HepG2 (cell line): ENCODE data around the gene CYP2A6. TPM values are rescaled to one million over a fixed set of nuclear protein-coding genes. Genes with fewer than 3 reads are reported as not detected.

Experiments
- AHR ChIP-seq: IDR thresholded peaks from 2 replicates; pipeline ENCODE4 v1.6.1; 2018; ENCODE audit warnings: missing genetic modification reagents, missing compliant biosample characterization
- BRF2 ChIP-seq: sonication (generic); formaldehyde crosslinking; IDR thresholded peaks from 2 replicates; pipeline ENCODE4 v1.8.1; 2022; ENCODE audit warnings: mild to moderate bottlenecking, missing genetic modification reagents
- CREB1 ChIP-seq, 2 experiments: fragments of 450-650 bp in 1 of 2; IDR thresholded peaks; 2 replicates each; pipeline ENCODE4 v1.6.1; 2016 to 2017; ENCODE audit warnings: control low read depth in 1 of 2, mild to moderate bottlenecking in 1 of 2, missing compliant biosample characterization in 1 of 2, missing genetic modification characterization in 1 of 2
- ELF3 ChIP-seq: IDR thresholded peaks from 2 replicates; pipeline ENCODE4 v1.6.1; 2016; ENCODE audit warnings: missing genetic modification reagents, missing compliant biosample characterization
- HNRNPL ChIP-seq: fragments of 200-400 bp; formaldehyde crosslinking; IDR thresholded peaks from 2 replicates; pipeline ENCODE4 v1.6.1; 2017; ENCODE audit warnings: mild to moderate bottlenecking, low read depth, low read length
- KLF12 ChIP-seq: sonication (generic); formaldehyde crosslinking; IDR thresholded peaks from 2 replicates; pipeline ENCODE4 v1.4.0; 2020; ENCODE audit warnings: missing genetic modification reagents, borderline replicate concordance
- NCOA5 ChIP-seq: sonication (generic); formaldehyde crosslinking; IDR thresholded peaks from 2 replicates; pipeline ENCODE4 v1.4.0; 2020; ENCODE audit warnings: missing genetic modification reagents
- RFX1 ChIP-seq: fragments of 450-650 bp; IDR thresholded peaks from 2 replicates; pipeline ENCODE4 v1.6.1; 2017
- SMARCC2 ChIP-seq: fragments of 450-650 bp; IDR thresholded peaks from 2 replicates; pipeline ENCODE4 v1.6.1; 2017; ENCODE audit warnings: antibody characterized with exemption, mild to moderate bottlenecking
- TIGD3 ChIP-seq: sonication (generic); formaldehyde crosslinking; IDR thresholded peaks from 2 replicates; pipeline ENCODE4 v1.5.1; 2020; ENCODE audit warnings: mild to moderate bottlenecking, missing genetic modification reagents, borderline replicate concordance
- TSC22D2 ChIP-seq: sonication (generic); formaldehyde crosslinking; IDR thresholded peaks from 2 replicates; pipeline ENCODE4 v1.5.1; 2020; ENCODE audit warnings: missing genetic modification reagents, mild to moderate bottlenecking, borderline replicate concordance
- U2AF1 ChIP-seq: fragments of 200-400 bp; formaldehyde crosslinking; optimal IDR thresholded peaks from 2 replicates; pipeline ENCODE3; 2017; ENCODE audit warnings: mild to moderate bottlenecking, low read depth, low read length
- ZNF382 ChIP-seq: sonication (generic); formaldehyde crosslinking; IDR thresholded peaks from 2 replicates; pipeline ENCODE4 v1.5.0; 2020; ENCODE audit warnings: missing genetic modification reagents, mild to moderate bottlenecking, borderline replicate concordance
- ZNF782 ChIP-seq: sonication (generic); formaldehyde crosslinking; IDR thresholded peaks from 2 replicates; pipeline ENCODE4 v1.4.0; 2020; ENCODE audit warnings: missing genetic modification reagents, mild to moderate bottlenecking, borderline replicate concordance
- polyA plus RNA-seq, 8 experiments: library from polyadenylated mRNA; depleted of rRNA in 3 of 8; stranded (reverse) in 7 of 8; unstranded in 1 of 8; fragments of >200 nt; fragmentation: Illumina TruSeq in 4 of 8; extraction: Trizol in 4 of 8; gene quantifications; 2 replicates each; pipeline versions ENCODE4 v1.2.1 to v1.2.3, GENCODE V29; 2011 to 2016; ENCODE audit warnings: low read depth in 4 of 8, missing spikeins in 1 of 8, mixed read lengths in 1 of 8; ENCODE audit not compliant: insufficient read depth in 1 of 8
- total RNA-seq, 5 experiments: library from RNA; depleted of rRNA; stranded (reverse); fragments of >200 nt; fragmentation: Illumina TruSeq; extraction: Trizol; gene quantifications; 2 replicates each; pipeline ENCODE4 v1.2.3, GENCODE V29; 2016; ENCODE audit warnings: low read depth in 1 of 5
- TF ChIP-seq, protein P1 (sequence below): sonication (generic); formaldehyde crosslinking; IDR thresholded peaks from 2 replicates; pipeline ENCODE4 v1.4.0; 2020; ENCODE audit warnings: mild to moderate bottlenecking, missing genetic modification reagents
- TF ChIP-seq, protein P2 (sequence below): sonication (generic); formaldehyde crosslinking; IDR thresholded peaks from 2 replicates; pipeline ENCODE4 v1.5.0; 2020; ENCODE audit warnings: mild to moderate bottlenecking, low read depth, missing genetic modification reagents, borderline replicate concordance

Gene CYP2A6
- total and polyA plus RNA-seq, 2 of the 13 experiments (the other 11 are each of a cell fraction or from before 2014, with no cell fraction given), result not detected

GRCh38 chr19:40831502-40832430 lies 18.5 kb downstream of the CYP2A6 start (continued):
- TF ChIP-seq TIGD3 (CRISPR knock-in tag) (no peak), TSC22D2 (CRISPR knock-in tag) (no peak), HNRNPL (no peak), BRF2 (CRISPR knock-in tag) (no peak), SMARCC2 (no peak), ZNF382 (no peak), ZNF782 (CRISPR knock-in tag) (no peak; the same call in 1 of the 2 replicates), U2AF1 (no peak), RFX1 (no peak), KLF12 (CRISPR knock-in tag) (no peak), AHR (CRISPR knock-in tag) (no peak), CREB1 (IDR thresholded peaks at IDR 0.05) (peak; percentile 33; the same call in 1 of the 2 replicates), CREB1 (CRISPR knock-in tag; IDR thresholded peaks at IDR 0.05) (peak; percentile 77; the same call in 1 of the 2 replicates), NCOA5 (no peak), ELF3 (CRISPR knock-in tag) (0 out of 2 replicates have a peak, but pooled peaks have one; percentile 17)
- TF ChIP-seq, protein P1, sequence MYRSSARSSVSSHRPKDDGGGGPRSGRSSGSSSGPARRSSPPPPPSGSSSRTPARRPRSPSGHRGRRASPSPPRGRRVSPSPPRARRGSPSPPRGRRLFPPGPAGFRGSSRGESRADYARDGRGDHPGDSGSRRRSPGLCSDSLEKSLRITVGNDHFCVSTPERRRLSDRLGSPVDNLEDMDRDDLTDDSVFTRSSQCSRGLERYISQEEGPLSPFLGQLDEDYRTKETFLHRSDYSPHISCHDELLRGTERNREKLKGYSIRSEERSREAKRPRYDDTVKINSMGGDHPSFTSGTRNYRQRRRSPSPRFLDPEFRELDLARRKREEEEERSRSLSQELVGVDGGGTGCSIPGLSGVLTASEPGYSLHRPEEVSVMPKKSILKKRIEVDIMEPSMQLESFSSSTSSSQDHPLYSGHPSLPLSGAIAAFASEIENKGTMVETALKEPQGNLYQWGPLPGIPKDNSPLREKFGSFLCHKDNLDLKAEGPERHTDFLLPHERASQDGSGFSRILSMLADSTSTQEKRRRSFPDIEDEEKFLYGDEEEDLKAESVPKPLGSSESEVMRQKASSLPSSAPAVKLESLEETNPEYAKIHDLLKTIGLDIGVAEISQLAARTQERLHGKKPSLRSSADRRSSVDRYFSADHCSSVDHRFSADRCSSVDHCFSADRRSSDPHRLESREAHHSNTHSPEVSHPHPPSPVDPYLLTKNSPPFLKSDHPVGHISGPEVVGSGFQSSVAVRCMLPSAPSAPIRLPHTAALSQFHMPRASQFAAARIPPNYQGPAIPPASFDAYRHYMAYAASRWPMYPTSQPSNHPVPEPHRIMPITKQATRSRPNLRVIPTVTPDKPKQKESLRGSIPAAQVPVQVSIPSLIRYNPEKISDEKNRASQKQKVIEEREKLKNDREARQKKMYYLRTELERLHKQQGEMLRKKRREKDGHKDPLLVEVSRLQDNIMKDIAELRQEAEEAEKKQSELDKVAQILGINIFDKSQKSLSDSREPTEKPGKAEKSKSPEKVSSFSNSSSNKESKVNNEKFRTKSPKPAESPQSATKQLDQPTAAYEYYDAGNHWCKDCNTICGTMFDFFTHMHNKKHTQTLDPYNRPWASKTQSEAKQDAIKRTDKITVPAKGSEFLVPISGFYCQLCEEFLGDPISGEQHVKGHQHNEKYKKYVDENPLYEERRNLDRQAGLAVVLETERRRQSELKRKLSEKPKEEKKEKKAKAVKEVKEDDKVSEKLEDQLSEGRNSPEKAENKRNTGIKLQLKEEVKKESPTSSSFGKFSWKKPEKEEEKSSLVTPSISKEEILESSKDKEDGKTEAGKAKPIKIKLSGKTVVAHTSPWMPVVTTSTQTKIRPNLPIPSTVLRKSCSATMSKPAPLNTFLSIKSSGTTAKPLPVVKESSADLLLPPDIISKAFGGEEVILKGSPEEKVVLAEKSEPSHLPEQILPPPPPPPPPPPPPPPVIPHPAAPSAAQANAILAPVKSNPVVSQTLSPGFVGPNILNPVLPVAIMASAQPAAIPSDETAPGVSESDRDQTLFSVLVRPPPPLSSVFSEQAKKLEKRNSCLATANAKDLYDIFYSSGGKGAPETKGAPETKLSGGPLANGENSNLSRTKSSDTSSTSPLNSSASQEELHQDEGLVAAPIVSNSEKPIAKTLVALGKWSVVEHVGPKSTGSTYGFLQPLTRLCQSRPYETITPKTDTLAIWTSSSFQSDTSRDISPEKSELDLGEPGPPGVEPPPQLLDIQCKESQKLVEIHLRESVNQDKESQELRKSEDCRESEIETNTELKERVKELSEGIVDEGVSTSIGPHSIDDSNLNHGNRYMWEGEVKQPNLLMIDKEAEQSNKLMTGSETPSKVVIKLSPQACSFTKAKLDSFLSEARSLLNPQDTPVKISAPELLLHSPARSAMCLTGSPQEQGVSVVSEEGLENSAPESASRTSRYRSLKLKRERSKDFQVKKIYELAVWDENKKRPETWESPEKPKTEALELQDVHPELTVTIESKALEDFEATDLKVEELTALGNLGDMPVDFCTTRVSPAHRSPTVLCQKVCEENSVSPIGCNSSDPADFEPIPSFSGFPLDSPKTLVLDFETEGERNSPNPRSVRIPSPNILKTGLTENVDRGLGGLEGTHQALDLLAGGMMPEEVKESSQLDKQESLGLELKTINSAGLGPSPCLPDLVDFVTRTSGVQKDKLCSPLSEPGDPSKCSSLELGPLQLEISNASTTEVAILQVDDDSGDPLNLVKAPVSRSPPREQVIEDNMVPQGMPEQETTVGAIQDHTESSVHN (CRISPR knock-in tag), result no peak
- TF ChIP-seq, protein P2, sequence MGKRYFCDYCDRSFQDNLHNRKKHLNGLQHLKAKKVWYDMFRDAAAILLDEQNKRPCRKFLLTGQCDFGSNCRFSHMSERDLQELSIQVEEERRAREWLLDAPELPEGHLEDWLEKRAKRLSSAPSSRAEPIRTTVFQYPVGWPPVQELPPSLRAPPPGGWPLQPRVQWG, result no peak
